Small intestine (tissue), 7 donors: ENCODE measurements around the gene VAV3. TPM values are rescaled to one million over a fixed set of nuclear protein-coding genes. Genes with fewer than 3 reads are reported as not detected.

Experiments used
- DNase-seq, 2 donors: peaks; one replicate each; pipeline versions ENCODE4 v3.0.0 to v3.0.0-alpha.2; 2013
- FAIRE-seq: peaks from 2 replicates; lab custom pipeline; 2012; peaks lifted over from hg19 to GRCh38; lab: Jason Lieb, UNC
- H3K27ac ChIP-seq, 3 donors: one replicate each; pipeline ENCODE4 v1.5.1; 2013; ENCODE audit warnings: low read length in 2 of 3, mild to moderate bottlenecking in 2 of 3, control low read depth in 1 of 3, inconsistent platforms in 1 of 3, low read depth in 1 of 3, moderate library complexity in 1 of 3
- H3K27me3 ChIP-seq, 3 donors: one replicate each; pipeline ENCODE4 v1.6.1; 2013; ENCODE audit warnings: low read length in 3 of 3, inconsistent platforms in 1 of 3; ENCODE audit not compliant: control insufficient read depth in 3 of 3, insufficient read depth in 3 of 3
- H3K36me3 ChIP-seq, 3 donors: one replicate each; pipeline ENCODE4 v1.6.1; 2013; ENCODE audit warnings: low read length in 3 of 3, inconsistent platforms in 1 of 3, low read depth in 1 of 3, mild to moderate bottlenecking in 1 of 3, moderate library complexity in 1 of 3; ENCODE audit not compliant: control insufficient read depth in 3 of 3, insufficient read depth in 2 of 3
- H3K4me1 ChIP-seq, 3 donors: one replicate each; pipeline ENCODE4 v1.6.1; 2013; ENCODE audit warnings: low read length in 2 of 3, inconsistent platforms in 1 of 3, low read depth in 1 of 3, mild to moderate bottlenecking in 1 of 3, moderate library complexity in 1 of 3; ENCODE audit not compliant: control insufficient read depth in 3 of 3, insufficient read depth in 2 of 3
- H3K4me3 ChIP-seq, 3 donors: one replicate each; pipeline ENCODE4 v1.5.1; 2013; ENCODE audit warnings: low read length in 3 of 3, control low read depth in 1 of 3, inconsistent platforms in 1 of 3, low read depth in 1 of 3, mild to moderate bottlenecking in 1 of 3, moderate library complexity in 1 of 3
- H3K9me3 ChIP-seq, 2 donors: one replicate each; pipeline ENCODE4 v1.6.1; 2013; ENCODE audit warnings: low read depth in 1 of 2, low read length in 1 of 2; ENCODE audit not compliant: control insufficient read depth in 2 of 2, insufficient read depth in 1 of 2
- WGBS, 3 donors: extraction: QIAGEN DNeasy Blood & Tissue Kit; methylation state at CpG; one replicate each; pipeline ENCODE4 v1.1.7; 2013; 5-methylcytosine and 5-hydroxymethylcytosine counted together
- polyA plus RNA-seq, 4 donors: library from polyadenylated mRNA; stranded (reverse) in 3 of 4; unstranded in 1 of 4; fragments of 200-250 nt in 3 of 4; fragments of 120-200 nt in 1 of 4; gene quantifications; one replicate each; pipeline versions ENCODE4 v1.2.1 to v1.2.3, GENCODE V29; 2013
- donor health status: healthy with polysubstance abuse.
- donor health status: control.
- donor health status: control.
- donor health status: Bipolar disorder and iron deficiency.
- donor health status: healthy.

VAV3 gene
- polyA plus RNA-seq, 4 donors, result 5.4 to 50.2 (median 11.2) TPM

DNA sequence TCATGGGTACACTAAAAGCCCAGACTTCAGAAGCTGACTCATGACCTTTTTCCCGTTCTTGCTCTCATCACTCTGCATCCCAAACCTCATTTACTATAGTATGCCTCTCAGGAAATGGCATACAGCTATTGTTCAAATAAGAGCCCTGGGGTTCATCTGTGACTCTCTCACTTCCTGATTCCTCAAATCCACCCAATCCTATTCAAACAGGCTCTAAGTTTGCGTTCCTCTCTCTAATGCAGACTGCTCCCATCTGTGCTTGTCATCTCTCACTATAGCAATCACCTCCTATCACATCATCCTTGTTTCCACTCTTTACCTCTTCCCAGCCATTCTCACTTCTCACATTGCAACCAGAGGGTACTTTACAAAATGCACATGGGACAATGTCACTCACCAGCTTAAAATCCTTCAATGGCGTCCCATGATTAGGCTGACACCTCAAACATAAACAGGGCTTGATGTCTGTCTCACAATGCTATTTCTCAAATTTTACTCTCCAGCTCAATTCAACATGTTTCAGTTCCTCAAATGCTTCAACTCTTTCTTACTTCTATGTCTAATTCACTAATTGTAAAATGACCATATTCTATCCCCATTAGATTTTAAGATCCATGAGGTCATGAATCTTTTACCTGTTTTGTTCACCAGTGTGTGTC is 415.7 kb downstream of the VAV3 start:
- WGBS, 3 donors, result 80 to 91% (median 83%) methylated on average over 3 of the region's 3 CpGs
- Histone ChIP-seq H3K4me1 (no peaks in the 10 kb centered on the region), H3K4me3 (no peak overlapping the region), H3K9me3 (no peaks in the 10 kb centered on the region), H3K27ac (no peak overlapping the region), H3K27me3 (no peaks in the 10 kb centered on the region), H3K36me3 (no peaks in the 10 kb centered on the region)
- no peak for DNase-seq
- FAIRE-seq, result no peak

DNA sequence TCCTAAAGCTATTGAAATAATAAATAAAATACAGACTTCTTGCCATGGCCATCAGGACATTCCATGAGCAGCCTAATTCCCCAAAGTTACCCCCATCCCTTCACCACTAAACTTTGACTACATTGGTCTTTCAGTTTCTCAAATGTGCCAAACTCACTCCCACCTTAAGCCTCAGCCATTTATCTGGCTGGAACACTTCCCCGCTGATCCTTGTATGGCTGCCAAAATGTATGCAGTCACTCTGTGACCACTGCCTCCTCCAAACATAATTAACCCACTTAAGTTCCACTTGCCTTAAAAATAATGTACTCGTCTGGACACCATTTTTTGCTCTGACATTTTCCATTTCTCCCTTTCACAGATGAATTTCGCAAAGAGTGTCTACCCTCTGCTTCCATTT is 416.7 kb downstream of the VAV3 start:
- FAIRE-seq (no peak), DNase-seq (no peak)
- WGBS, 3 donors, result 73 to 93% (median 79%) methylated on average over 3 of the region's 3 CpGs
- H3K36me3 ChIP-seq, result no peaks in the 10 kb centered on the region
- H3K4me1 ChIP-seq, result no peaks in the 10 kb centered on the region
- no peak overlapping the region for H3K27ac ChIP-seq
- H3K27me3 ChIP-seq, result no peaks in the 10 kb centered on the region
- no peak overlapping the region for H3K4me3 ChIP-seq
- no peaks in the 10 kb centered on the region for H3K9me3 ChIP-seq

DNA sequence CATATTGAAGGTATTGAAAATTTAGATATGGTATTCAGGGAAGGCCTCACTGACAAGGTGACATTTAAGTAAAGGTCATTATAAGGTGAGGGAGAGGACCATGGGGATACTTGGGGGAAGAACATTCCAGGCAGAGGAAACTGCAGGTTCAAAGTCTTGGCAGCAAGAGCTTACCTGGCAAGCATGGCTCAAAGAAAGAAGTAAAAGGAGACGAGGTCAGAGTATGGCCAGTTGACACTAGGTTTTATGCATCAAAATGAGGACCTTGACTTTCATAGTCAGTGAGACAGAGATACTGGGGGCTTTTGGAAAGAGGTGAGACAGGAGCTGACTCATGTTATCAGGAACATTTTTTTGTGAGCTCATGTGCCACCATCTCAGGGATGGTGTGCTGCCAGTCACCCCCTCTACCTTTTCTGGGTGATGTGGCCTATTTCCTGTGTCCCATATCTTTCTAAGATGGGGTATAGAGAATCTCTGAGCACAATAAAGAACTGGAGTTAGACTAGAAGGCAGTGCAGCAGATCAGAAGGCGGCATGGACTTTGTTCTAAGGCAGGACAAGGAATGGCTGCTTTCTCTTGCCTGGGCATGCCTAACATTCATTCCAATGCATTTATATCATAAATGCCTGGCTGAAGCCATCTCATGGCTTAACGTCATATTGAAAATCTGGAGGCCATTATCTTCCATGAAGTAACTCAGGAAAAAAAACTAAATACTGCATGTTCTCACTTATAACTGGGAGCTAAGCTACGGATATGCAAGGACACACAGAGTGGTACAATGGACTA is 417.4 kb downstream of the VAV3 start:
- FAIRE-seq (no peak), DNase-seq (peak in 1 of 2 donors; percentile 10)
- Histone ChIP-seq H3K36me3 (no peaks in the 10 kb centered on the region), H3K27me3 (no peaks in the 10 kb centered on the region), H3K27ac (no peak overlapping the region), H3K9me3 (no peaks in the 10 kb centered on the region), H3K4me3 (no peak overlapping the region), H3K4me1 (no peaks in the 10 kb centered on the region)
- WGBS, 3 donors, result 79 to 90% (median 87%) methylated on average over 4 of the region's 4 CpGs

DNA sequence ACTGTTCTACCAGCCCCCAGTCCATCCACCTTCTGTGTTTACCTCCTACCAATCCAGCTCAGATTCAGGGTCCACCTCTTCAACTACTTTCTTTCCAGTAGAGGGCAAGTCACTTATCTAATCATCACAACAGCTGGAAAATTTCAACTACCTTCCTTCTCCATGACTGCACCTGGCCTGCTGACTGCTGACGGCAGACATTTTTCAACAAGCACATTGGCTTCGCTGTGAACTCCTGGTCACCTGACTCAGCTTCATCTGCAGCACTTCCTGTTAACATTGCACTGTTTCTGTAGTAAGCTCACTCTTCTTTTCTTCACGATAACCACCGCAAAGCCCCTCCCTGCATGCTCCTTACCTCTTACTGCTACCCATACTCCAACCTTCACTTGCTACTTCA is 418.4 kb downstream of the VAV3 start:
- Histone ChIP-seq H3K4me1 (no peaks in the 10 kb centered on the region), H3K36me3 (no peaks in the 10 kb centered on the region), H3K4me3 (no peak overlapping the region), H3K9me3 (no peaks in the 10 kb centered on the region), H3K27me3 (no peaks in the 10 kb centered on the region), H3K27ac (no peak overlapping the region)
- FAIRE-seq, result no peak
- 80 to 94% (median 85%) methylated on average over 4 of the region's 4 CpGs for WGBS, 3 donors
- no peak for DNase-seq

DNA sequence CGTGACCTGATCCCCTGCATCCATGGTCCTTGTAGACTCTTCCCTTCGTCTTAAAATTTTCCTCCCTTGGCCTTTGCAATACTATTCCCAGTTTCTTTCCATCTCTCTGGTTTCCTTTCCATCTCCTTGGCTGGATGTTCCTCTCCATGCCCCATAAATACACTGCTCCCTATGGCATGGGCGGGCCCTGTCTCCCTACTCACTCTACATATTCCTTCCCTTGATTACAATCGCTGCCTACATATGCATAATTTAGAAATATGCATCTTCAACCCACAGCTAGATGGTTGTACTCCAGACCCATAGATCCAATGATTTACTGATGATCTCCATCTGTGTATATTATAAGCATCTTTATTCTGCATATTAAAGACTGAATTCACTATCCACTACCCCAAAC is 419.1 kb downstream of the VAV3 start:
- no peaks in the 10 kb centered on the region for H3K27me3 ChIP-seq
- WGBS, 3 donors, result 71 to 81% (median 76%) methylated on average over 4 of the region's 4 CpGs
- FAIRE-seq, result no peak

DNA sequence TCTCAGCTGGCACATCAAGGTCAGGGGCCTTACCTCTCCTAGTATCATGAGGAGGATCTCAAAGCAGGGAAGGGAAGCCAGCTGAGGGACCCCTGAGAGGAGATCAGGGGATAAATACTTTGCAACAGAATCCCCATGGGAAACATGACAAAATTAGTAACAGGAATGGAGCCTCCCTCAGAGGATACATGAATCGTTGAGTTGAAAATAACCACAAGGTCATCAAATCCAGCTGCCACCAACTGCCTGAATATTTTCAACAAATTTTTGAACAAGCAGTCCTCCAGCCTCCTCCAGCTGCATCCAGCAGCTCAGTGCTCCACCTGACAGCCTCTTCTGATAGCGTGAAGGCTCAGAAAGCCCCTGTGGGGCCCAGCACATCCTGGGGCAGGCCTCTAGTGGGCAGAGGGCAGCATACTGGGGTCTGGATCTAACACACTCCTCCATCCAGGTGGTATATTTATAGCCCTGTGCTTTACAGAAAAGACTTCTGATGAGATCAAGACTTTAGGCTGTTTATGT is 419.9 kb downstream of the VAV3 start:
- Histone ChIP-seq H3K4me1 (no peaks in the 10 kb centered on the region), H3K36me3 (no peaks in the 10 kb centered on the region), H3K4me3 (no peak overlapping the region), H3K27ac (no peak overlapping the region), H3K27me3 (no peaks in the 10 kb centered on the region), H3K9me3 (no peaks in the 10 kb centered on the region)
- 50 to 84% (median 59%) methylated on average over 2 of the region's 2 CpGs for WGBS, 3 donors
- no peak for DNase-seq
- FAIRE-seq, result no peak

More for the DNA sequence above, 419.1 kb downstream of the VAV3 start:
- Histone ChIP-seq H3K27ac (no peak overlapping the region), H3K4me1 (no peaks in the 10 kb centered on the region), H3K9me3 (no peaks in the 10 kb centered on the region), H3K4me3 (no peak overlapping the region), H3K36me3 (no peaks in the 10 kb centered on the region)
- DNase-seq, result no peak

DNA sequence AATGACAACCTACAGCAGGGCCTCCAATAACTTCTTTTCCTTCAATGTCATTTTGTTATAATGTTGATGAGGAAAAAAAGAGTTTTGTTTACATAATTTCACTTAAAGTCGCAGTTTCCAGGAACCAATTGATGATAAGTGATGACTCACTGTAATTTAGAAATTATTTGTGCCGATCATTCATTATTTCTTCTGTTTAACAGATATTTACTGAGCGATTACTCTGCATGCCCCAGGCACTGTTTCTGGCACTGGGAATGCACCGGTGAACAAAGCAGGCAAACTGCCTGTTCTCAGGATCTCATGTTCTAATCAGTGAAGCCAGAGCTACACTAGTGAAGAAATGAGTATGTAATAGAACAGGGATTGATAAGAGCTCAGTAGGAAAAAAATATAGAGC is 420.7 kb downstream of the VAV3 start:
- Histone ChIP-seq H3K4me1 (no peaks in the 10 kb centered on the region), H3K4me3 (no peak overlapping the region), H3K27ac (no peak overlapping the region), H3K36me3 (no peaks in the 10 kb centered on the region), H3K27me3 (no peaks in the 10 kb centered on the region), H3K9me3 (no peaks in the 10 kb centered on the region)
- FAIRE-seq (no peak), DNase-seq (no peak)
- 23 to 52% (median 41%) methylated on average over 4 of the region's 4 CpGs for WGBS, 3 donors

DNA sequence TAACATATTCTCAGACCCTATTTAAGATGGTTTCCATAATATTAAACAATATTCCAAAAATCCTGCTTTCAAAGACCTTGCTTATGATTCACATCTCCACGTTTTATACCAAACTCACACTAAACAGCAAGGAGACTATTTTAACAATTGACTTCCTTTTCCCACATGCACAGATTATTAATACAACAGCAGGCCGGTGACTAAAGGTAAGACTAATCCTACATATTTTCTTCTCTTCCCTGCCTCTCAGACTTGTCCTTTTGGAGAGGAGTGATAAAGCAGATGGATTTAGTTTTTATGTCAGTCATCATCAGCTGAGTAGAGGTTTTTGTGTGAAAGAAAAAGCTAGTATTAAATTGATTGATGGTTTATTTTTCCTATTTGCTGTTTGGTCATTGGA is 423.6 kb downstream of the VAV3 start:
- WGBS, 3 donors, result 79 to 84% (median 79%) methylated on average over 2 of the region's 2 CpGs
- Histone ChIP-seq H3K27me3 (no peaks in the 10 kb centered on the region), H3K27ac (no peak overlapping the region), H3K4me3 (no peak overlapping the region), H3K36me3 (no peaks in the 10 kb centered on the region), H3K9me3 (no peaks in the 10 kb centered on the region), H3K4me1 (no peaks in the 10 kb centered on the region)
- no peak for FAIRE-seq
- DNase-seq, result no peak
